Brain microvascular endothelial cell (primary cell): Measurements from ENCODE around the gene CDADC1.

ENCODE experiments used
- DNase-seq: peaks from one replicate; pipeline ENCODE4 v3.0.0-alpha.2; 2020
- H3K27ac ChIP-seq: fragments of 250-450 bp; sonication (Bioruptor Pico); 2 replicates; pipeline ENCODE4 v1.5.1; 2020; ENCODE audit warnings: mild to moderate bottlenecking, moderate library complexity
- H3K27me3 ChIP-seq: fragments of 250-450 bp; sonication (Bioruptor Pico); replicated peaks from 2 replicates; pipeline ENCODE4 v1.5.1; 2020; ENCODE audit warnings: mild to moderate bottlenecking
- H3K36me3 ChIP-seq: fragments of 250-450 bp; sonication (Bioruptor Pico); replicated peaks from 2 replicates; pipeline ENCODE4 v1.5.1; 2020; ENCODE audit warnings: mild to moderate bottlenecking
- H3K4me3 ChIP-seq: 2 replicates; pipeline ENCODE4 v1.5.1; 2011; ENCODE audit warnings: low read depth, mild to moderate bottlenecking, control low read depth, low read length, moderate library complexity
- in situ Hi-C: cut with HindIII; loops from 2 replicates; pipeline ENCODE4 v1.10.0; 2017; ENCODE audit warnings: low sequenced_read_pairs, low pct_ligation_motif_present
- TF ChIP-seq, protein P1 (sequence below): IDR thresholded peaks from 2 replicates; pipeline ENCODE4 v1.5.1; 2011; ENCODE audit warnings: low read depth, mild to moderate bottlenecking, moderate library complexity, low read length, control low read depth, inconsistent platforms; ENCODE audit errors: missing control alignments

The CDADC1 gene

DNA sequence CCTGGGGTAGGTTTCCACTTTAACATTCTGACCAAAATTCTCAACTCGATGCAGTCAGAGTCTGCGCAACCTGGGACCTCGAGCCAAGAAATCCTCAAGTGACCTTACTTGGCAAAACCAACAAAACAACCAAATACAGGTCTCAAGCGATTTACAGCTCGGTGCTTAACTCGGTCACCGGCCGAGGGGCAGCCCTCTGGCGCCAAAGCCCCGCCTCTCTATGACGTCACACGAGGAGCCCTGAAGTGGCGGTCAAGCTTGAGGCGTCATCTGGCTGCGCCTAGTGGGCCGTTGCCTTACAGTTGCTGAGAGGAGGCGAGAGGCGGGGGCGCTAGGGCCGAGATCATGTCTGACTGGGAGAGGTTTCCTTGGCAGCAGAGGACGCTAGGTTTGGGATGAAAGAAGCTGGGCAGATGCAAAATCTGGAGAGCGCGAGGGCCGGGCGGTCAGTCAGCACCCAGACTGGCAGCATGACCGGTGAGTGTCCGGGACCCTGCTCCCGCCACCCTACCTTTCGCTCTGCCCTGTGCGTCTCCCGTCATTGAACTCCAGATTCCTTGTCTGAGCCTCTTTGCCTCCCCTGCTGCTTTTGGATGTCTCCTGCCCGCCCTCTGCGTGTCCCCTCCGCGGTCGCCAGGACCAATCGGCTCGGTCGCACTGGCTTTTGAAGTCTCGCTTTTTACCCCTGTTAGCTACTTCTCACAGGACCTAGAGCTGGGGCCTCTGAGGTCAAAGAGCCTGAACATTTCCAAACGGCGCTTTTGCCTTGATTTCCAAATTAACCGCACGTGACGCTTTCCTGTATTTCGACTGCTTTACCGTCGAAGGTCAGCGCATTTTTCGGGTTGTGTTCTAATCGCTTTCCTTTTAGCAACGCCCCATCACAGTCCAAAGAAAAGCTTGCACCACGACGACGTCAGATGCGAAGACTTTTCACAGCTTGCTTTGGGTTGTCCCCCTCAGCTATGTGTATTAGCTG is at the start of gene CDADC1:
CDADC1 (plus strand) TSS at position 283 of the 979 bp plus-strand sequence; CDS start at position 396, 113 bp downstream.
- Histone ChIP-seq H3K36me3 (no peaks in the 10 kb centered on the region), H3K27ac (peak within 1 kb of the TSS; percentile 68), H3K27me3 (no peaks in the 10 kb centered on the region), H3K4me3 (peak within 1 kb of the TSS; percentile 100)
- peak; percentile 95 for DNase-seq
- TF ChIP-seq, protein P1, sequence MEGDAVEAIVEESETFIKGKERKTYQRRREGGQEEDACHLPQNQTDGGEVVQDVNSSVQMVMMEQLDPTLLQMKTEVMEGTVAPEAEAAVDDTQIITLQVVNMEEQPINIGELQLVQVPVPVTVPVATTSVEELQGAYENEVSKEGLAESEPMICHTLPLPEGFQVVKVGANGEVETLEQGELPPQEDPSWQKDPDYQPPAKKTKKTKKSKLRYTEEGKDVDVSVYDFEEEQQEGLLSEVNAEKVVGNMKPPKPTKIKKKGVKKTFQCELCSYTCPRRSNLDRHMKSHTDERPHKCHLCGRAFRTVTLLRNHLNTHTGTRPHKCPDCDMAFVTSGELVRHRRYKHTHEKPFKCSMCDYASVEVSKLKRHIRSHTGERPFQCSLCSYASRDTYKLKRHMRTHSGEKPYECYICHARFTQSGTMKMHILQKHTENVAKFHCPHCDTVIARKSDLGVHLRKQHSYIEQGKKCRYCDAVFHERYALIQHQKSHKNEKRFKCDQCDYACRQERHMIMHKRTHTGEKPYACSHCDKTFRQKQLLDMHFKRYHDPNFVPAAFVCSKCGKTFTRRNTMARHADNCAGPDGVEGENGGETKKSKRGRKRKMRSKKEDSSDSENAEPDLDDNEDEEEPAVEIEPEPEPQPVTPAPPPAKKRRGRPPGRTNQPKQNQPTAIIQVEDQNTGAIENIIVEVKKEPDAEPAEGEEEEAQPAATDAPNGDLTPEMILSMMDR = no peak
- in situ Hi-C loops = no loop called here

DNA sequence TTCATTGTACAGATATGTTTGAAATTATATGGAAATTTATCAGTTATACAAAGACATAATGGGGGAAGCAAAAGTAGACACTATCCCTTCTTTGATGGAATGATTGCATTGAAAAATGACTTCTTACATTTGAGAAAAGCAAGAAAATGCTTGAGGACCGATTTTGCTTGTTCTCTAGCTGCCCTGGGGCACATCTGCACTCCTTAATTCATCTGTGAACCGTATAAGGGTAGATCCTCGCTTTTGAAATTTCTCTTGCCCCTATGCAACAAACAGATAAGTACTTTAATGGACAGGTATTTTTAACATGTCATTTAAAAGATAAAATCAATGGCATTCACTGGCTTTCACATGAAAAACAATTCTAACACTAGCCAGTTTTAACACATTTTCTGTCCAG is 41.1 kb upstream of the CDADC1 start:
- Histone ChIP-seq H3K4me3 (no peak overlapping the region), H3K27me3 (no peaks in the 10 kb centered on the region), H3K27ac (no peak overlapping the region), H3K36me3 (peaks cover 19% of the 10 kb centered on the region)
- TF ChIP-seq, protein P1 = no peak
- DNase-seq = no peak
- in situ Hi-C loops = no loop called here

DNA sequence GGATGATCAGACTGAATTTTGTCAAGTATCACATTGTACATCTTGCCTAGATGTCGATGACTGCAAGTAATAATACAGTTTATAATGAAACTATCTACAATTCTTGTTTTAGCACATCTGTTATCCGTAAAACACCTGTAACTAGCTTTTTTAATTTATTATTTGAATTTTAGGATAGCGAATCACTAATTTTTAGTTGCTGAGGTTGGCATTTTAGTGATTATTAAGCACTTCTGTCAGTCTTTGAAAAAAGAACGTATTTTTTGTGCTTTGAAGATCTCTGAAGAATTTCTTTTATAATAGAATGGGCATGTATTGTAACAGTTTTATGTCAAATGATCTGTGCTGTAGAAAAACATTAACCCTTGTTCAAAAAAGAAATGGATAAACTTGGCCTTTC is 39.1 kb upstream of the CDADC1 start:
- Histone ChIP-seq H3K36me3 (peaks cover 15% of the 10 kb centered on the region), H3K27ac (no peak overlapping the region), H3K27me3 (no peaks in the 10 kb centered on the region), H3K4me3 (no peak overlapping the region)
- TF ChIP-seq, protein P1 = no peak
- DNase-seq = no peak
- in situ Hi-C loops = no loop called here

DNA sequence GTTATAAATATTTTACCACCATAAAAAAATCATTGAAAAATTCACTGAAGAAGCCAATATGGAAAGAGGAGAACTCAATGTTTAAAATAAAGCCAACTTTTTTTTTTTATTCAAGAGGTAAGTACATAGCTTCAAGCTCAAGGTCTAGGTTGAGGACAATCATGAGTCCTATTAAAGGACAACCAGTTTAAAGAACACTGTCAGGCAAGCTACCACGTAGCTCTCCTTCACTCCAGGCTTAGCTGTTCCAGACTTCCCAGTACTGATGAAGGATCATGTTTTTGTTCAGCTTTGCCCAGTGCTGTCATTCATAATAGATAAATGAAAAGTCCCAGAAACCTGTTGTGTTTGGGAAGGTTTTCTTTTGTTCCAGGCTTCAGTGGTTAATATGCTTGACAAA is 37.6 kb upstream of the CDADC1 start:
- H3K36me3 ChIP-seq = peaks cover 13% of the 10 kb centered on the region
- TF ChIP-seq, protein P1 = no peak
- no peak overlapping the region for H3K4me3 ChIP-seq
- no peaks in the 10 kb centered on the region for H3K27me3 ChIP-seq
- no peak for DNase-seq
- H3K27ac ChIP-seq = no peak overlapping the region
- in situ Hi-C loops = no loop called here

DNA sequence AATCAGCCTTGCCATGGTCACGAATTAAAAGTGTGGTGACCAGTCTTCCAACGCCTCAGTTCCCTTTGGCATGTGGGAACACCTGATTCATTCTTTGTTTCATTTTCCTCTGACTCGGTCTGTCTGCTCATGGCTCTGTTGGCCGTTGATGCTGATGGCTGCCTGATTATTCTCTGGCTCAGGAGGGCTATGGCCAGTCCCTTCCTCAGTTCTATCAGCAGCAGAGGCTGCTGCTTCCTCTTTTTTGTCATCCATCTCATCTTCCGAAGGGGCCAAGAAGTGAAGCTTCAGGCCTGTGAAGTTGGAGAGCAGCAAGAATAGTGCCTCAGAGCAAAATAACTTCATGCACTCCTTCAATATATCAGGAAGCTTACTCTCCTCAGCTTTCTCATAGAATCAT is 37.1 kb upstream of the CDADC1 start:
- Histone ChIP-seq H3K4me3 (no peak overlapping the region), H3K27me3 (no peaks in the 10 kb centered on the region), H3K27ac (no peak overlapping the region), H3K36me3 (peaks cover 13% of the 10 kb centered on the region)
- TF ChIP-seq, protein P1 = no peak
- no peak for DNase-seq
- in situ Hi-C loops = no loop called here
